ENCODE data around the gene MMD. TPM values are rescaled to one million over a fixed set of nuclear protein-coding genes. Genes with fewer than 3 reads are reported as not detected.
"Not testable (repeated sequence)": the region's sequence is repeated elsewhere in the genome, so short reads cannot be mapped to it uniquely, and the experiment has no call there.

MMD gene
- total RNA-seq, 1 donor from 2014 or later = 22.9 TPM

DNA sequence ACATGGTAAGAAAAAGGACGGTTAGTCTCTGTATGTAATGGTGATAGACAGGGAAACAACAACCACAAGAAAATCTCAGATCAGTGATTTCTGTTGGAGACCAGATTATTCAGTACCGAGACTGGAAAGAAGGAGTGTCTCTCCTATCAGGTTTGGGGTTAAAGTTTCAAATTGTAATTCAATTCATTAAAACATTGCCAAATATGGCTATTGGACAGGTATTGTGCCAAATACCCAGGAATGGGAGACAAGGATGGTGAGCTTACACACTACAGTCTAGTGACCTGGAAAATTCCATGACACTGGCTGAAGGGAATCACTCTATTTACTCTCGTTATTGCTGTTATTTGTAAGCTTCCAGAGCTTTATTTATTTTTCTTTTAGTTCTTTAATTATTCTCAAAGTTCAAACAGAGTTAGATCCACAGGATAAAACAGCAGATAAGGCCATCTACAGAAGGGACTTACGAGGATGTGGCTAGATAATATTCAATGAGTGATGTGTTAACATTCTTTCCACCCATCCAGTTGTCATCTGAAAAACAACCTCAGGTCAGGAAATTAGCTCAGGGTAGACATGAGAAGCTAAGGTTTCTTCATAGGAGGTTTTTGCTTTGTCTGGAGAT, 25.1 kb upstream of the MMD start:
- no peak for TF ChIP-seq CTCF (IDR thresholded peaks at IDR 0.05)
- Histone ChIP-seq H3K4me3 (no peak overlapping the region), H3K27ac (no peak overlapping the region), H3K9me3 (no peaks in the 10 kb centered on the region), H3K27me3 (no peaks in the 10 kb centered on the region), H3K4me1 (no peaks in the 10 kb centered on the region), H3K36me3 (no peaks in the 10 kb centered on the region)
- intact Hi-C loops (cut with DNase I) = no loop called here
- DNase-seq (ENCODE audit: low spot score in 2 of 2) = no peak

DNA sequence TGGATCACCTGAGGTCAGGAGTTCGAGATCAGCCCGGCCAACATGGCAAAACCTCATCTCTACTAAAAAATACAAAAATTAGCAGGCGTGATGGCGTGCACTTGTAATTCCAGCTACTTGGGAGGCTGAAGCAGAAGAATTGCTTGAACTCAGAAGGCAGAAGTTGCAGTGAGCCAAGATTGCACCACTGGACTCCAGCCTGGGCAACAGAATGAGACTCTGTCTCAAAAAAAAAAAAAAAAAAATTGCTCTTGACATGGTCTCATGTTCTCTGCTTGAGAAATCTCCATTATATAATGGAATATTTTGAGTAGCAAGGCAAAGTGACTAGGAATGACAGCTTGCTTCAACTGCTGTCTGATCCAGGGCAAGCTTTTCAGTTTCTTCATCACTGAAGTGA, 24.4 kb upstream of the MMD start:
- H3K4me3 ChIP-seq; H3K36me3 ChIP-seq; H3K27me3 ChIP-seq; DNase-seq (ENCODE audit: low spot score in 2 of 2); H3K27ac ChIP-seq; H3K9me3 ChIP-seq; H3K4me1 ChIP-seq; intact Hi-C loops (cut with DNase I): not testable (repeated sequence)

- Histone ChIP-seq H3K9me3 (no peaks in the 10 kb centered on the region), H3K36me3 (no peaks in the 10 kb centered on the region), H3K4me3 (no peak overlapping the region), H3K27me3 (no peaks in the 10 kb centered on the region), H3K27ac (no peak overlapping the region), H3K4me1 (no peaks in the 10 kb centered on the region)
- no peak for TF ChIP-seq CTCF (IDR thresholded peaks at IDR 0.05)
- intact Hi-C loops (cut with DNase I) = no loop called here
- DNase-seq (ENCODE audit: low spot score in 2 of 2) = no peak
Measured at GRCh38 chr17:55444471-55445441, 23.1 kb upstream of the MMD start.

- Histone ChIP-seq H3K4me1 (no peaks in the 10 kb centered on the region), H3K27me3 (no peaks in the 10 kb centered on the region), H3K27ac (no peak overlapping the region), H3K36me3 (no peaks in the 10 kb centered on the region), H3K4me3 (no peak overlapping the region), H3K9me3 (no peaks in the 10 kb centered on the region)
- no peak for TF ChIP-seq CTCF (IDR thresholded peaks at IDR 0.05)
- DNase-seq (ENCODE audit: low spot score in 2 of 2) = no peak
- intact Hi-C loops (cut with DNase I) = no loop called here
Measured at GRCh38 chr17:55443904-55444303, 22.3 kb upstream of the MMD start.

DNA sequence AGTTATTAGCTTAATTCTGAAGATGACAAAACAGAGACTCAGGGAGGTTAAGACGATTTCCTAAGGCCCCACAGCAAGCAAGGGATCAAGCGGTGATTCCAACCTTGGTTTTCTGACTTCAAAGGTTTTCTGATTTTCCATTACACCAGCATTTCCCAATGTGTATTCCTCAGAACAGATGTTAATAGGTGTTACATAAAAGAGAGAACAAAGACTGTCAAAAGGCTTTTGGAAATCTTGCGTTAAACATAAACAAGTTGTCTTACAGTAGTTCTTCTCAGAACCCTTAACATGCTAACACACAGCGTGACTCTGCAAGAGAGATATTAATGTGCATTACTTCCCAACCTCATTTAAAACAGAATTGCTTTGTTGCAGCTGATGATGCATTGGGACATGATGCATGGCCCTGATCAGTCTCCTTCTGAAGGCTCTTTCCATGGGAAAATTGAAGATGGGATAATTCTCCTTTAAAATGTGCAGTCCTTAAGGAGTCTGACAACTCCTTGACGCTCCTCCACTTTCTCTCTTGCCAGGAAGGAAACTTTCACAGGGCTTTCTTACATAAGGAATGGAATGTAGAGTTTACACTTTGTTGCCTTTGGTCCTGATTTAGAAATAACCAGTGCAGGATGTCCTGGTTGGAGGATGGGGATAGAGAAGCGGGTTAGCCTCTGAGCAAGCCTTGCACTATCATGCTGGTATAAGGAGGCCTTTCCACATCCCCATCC, 21.5 kb upstream of the MMD start:
- Histone ChIP-seq H3K4me3 (no peak overlapping the region), H3K27me3 (no peaks in the 10 kb centered on the region), H3K27ac (no peak overlapping the region), H3K4me1 (no peaks in the 10 kb centered on the region), H3K9me3 (no peaks in the 10 kb centered on the region), H3K36me3 (no peaks in the 10 kb centered on the region)
- DNase-seq (ENCODE audit: low spot score in 2 of 2) = no peak
- intact Hi-C loops (cut with DNase I) = no loop called here
- TF ChIP-seq CTCF (IDR thresholded peaks at IDR 0.05) = no peak

DNA sequence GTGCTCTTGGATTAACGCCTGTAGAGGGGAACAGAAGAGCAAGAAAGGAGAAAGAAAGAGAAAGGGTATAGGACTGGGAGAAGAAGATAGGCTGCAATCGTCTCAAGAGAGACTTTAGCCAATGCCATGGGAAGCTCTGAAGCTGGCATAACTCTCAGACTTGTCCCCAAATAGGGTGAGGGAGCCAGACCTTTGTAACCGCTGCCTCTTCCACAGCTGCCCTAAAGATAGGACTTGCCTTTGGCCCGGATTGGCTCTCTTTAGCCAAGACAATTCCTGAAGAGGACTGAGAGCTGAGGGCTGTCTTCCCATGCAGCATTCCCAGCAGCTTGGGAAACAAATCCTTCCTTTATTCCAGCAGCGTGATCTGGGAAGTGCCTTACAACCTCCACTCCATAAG, 20.8 kb upstream of the MMD start:
- no peak for TF ChIP-seq CTCF (IDR thresholded peaks at IDR 0.05)
- Histone ChIP-seq H3K27ac (no peak overlapping the region), H3K4me3 (no peak overlapping the region), H3K36me3 (no peaks in the 10 kb centered on the region), H3K4me1 (no peaks in the 10 kb centered on the region), H3K9me3 (no peaks in the 10 kb centered on the region), H3K27me3 (no peaks in the 10 kb centered on the region)
- intact Hi-C loops (cut with DNase I) = no loop called here
- no peak for DNase-seq (ENCODE audit: low spot score in 2 of 2)
